ENCODE measurements around the gene UFD1. TPM values are rescaled to one million over a fixed set of nuclear protein-coding genes. Genes with fewer than 3 reads are reported as not detected.

UFD1 gene
- total and polyA plus RNA-seq, 4 experiments from 2014 or later: 42.0 to 126 (median 65.0) TPM

DNA sequence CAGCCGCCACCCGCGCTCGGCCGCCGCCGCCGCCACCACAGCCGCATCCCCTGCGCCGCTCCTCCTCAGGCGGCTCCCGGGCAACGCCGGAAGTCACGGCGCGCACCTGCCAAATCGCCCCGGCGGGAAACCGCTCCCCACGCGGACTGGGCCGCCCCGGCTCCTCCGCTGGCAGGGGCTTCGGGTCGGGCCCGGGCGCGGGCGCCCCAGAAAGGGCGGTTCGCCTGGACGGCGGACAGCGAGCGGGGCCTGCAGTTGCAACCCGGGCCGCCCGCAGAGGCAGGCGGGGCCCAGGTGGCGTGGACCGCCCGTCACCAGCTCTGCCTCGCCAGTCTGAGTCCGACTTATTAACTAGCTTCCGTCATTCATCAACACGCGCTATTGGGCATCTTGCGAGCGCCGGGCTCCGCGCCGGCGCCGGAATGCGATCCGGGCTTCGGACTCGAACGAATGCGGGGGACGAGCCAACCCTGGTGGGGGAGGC is 47.3 kb downstream of the UFD1 start, which contains the start of gene HIRA:
TSS of gene HIRA (minus strand) at position 85 of the 484 bp plus-strand sequence. CDS start 257 bp downstream, outside the sequence.
- H3K4me1 Mint-ChIP-seq: peaks cover 28 to 53% (median 40%) of the 10 kb centered on the region in 4 donors
- Histone ChIP-seq H3K36me3 (ENCODE audit: insufficient read depth, low read length) (peaks cover 16% of the 10 kb centered on the region), H3K4me3 (ENCODE audit: low read length in 2 of 2) (peak within 1 kb of the TSS; percentile 88 to 97), H3K4me1 (ENCODE audit: insufficient read depth, low read length) (peaks cover 45% of the 10 kb centered on the region), H3K9me3 (ENCODE audit: control insufficient read depth in 1 of 2, low read length in 2 of 2) (no peaks in the 10 kb centered on the region), H3K27me3 (ENCODE audit: insufficient read depth, low read length) (no peaks in the 10 kb centered on the region), H3K27ac (ENCODE audit: low read depth, low read length) (peak within 1 kb of the TSS; percentile 81)
- peaks cover 0 to 41% of the 10 kb centered on the region in 2 donors for H3K36me3 Mint-ChIP-seq
- peak; percentile 78 to 91 (median 86) for DNase-seq
- H3K27me3 Mint-ChIP-seq: no peaks in the 10 kb centered on the region
- intact Hi-C loops (cut with micrococcal nuclease): loop anchor here (1.0 to 5.0 kb wide), 4 partner anchors 16 to 701 kb away; partner anchors contain the start of genes C22orf39, CDC45, UFD1 and ZDHHC8
- H3K27ac Mint-ChIP-seq: peak within 1 kb of the TSS; percentile 90 to 96 (median 94)
- ChIA-PET POLR2A (ENCODE audit: partially characterized antibody) (interaction anchor here (0.7 to 6.0 kb wide), 15 partner anchors 8 to 1032 kb away, joined by 3 to 112 read pairs (median 6); partner anchors contain the start of genes C22orf39, CDC45, CLTCL1 and DGCR2), CTCF (ENCODE audit: partially characterized antibody) (interaction anchor here (0.9 kb wide), 1 partner anchor 47 kb away, joined by 3 read pairs; no protein-coding TSS in a partner anchor)
- H3K9me3 Mint-ChIP-seq: no peaks in the 10 kb centered on the region
- H3K4me3 Mint-ChIP-seq: peak within 1 kb of the TSS; percentile 87 to 97 (median 91)

GRCh38 chr22:19430890-19431541 is 48.0 kb downstream of the UFD1 start:
- Mint-ChIP-seq H3K27ac (peak overlapping the region; percentile 83 to 95 (median 94)), H3K36me3 (peaks cover 0 to 44% of the 10 kb centered on the region in 2 donors), H3K4me1 (peaks cover 35 to 60% (median 47%) of the 10 kb centered on the region in 4 donors), H3K27me3 (no peaks in the 10 kb centered on the region), H3K4me3 (peak overlapping the region; percentile 86 to 97 (median 90)), H3K9me3 (no peaks in the 10 kb centered on the region)
- peak overlapping the region; percentile 83 to 94 for H3K4me3 ChIP-seq (ENCODE audit: low read length in 2 of 2)
- peaks cover 50% of the 10 kb centered on the region for H3K4me1 ChIP-seq (ENCODE audit: insufficient read depth, low read length)
- DNase-seq: peak in 4 of 5 donors; percentile 14 to 42 (median 28)
- ChIA-PET CTCF (ENCODE audit: partially characterized antibody) (no interaction called here), POLR2A (ENCODE audit: partially characterized antibody) (interaction anchor here (0.7 to 6.0 kb wide), 12 partner anchors 8 to 286 kb away, joined by 3 to 112 read pairs (median 7); partner anchors contain the start of genes C22orf39, CDC45, ESS2 and SLC25A1)
- intact Hi-C loops (cut with micrococcal nuclease): loop anchor here (5.0 kb wide), 1 partner anchor 701 kb away; the partner anchor contains the start of gene ZDHHC8
- H3K27me3 ChIP-seq (ENCODE audit: insufficient read depth, low read length): no peaks in the 10 kb centered on the region
- H3K36me3 ChIP-seq (ENCODE audit: insufficient read depth, low read length): peaks cover 15% of the 10 kb centered on the region
- peak overlapping the region; percentile 73 for H3K27ac ChIP-seq (ENCODE audit: low read depth, low read length)
- H3K9me3 ChIP-seq (ENCODE audit: control insufficient read depth in 1 of 2, low read length in 2 of 2): no peaks in the 10 kb centered on the region

- intact Hi-C loops (cut with micrococcal nuclease): loop anchor here (5.0 kb wide), 1 partner anchor 702 kb away; the partner anchor contains the start of gene ZDHHC8
- H3K4me1 Mint-ChIP-seq: peaks cover 37 to 64% (median 50%) of the 10 kb centered on the region in 4 donors
- POLR2A ChIA-PET (ENCODE audit: partially characterized antibody): interaction anchor here (0.7 to 6.0 kb wide), 4 partner anchors 9 to 22 kb away, joined by 3 to 112 read pairs (median 11); partner anchors contain the start of gene C22orf39
These were observed 48.8 kb downstream of the UFD1 start for GRCh38 chr22:19429950-19430889.

GRCh38 chr22:19424186-19424500 is 54.9 kb downstream of the UFD1 start:
- Mint-ChIP-seq H3K4me1 (peaks cover 67 to 94% (median 80%) of the 10 kb centered on the region in 4 donors), H3K27ac (peak overlapping the region in 4 of 7 donors; percentile 4 to 81 (median 60)), H3K4me3 (no peak overlapping the region), H3K9me3 (no peaks in the 10 kb centered on the region), H3K27me3 (no peaks in the 10 kb centered on the region), H3K36me3 (peaks cover 0 to 21% of the 10 kb centered on the region in 2 donors)
- no peaks in the 10 kb centered on the region for H3K27me3 ChIP-seq (ENCODE audit: insufficient read depth, low read length)
- POLR2A ChIA-PET (ENCODE audit: partially characterized antibody): no interaction called here
- H3K27ac ChIP-seq (ENCODE audit: low read depth, low read length): no peak overlapping the region
- CTCF ChIA-PET (ENCODE audit: partially characterized antibody): no interaction called here
- H3K9me3 ChIP-seq (ENCODE audit: control insufficient read depth in 1 of 2, low read length in 2 of 2): no peaks in the 10 kb centered on the region
- no peak overlapping the region for H3K4me3 ChIP-seq (ENCODE audit: low read length in 2 of 2)
- peaks cover 69% of the 10 kb centered on the region for H3K4me1 ChIP-seq (ENCODE audit: insufficient read depth, low read length)
- no peaks in the 10 kb centered on the region for H3K36me3 ChIP-seq (ENCODE audit: insufficient read depth, low read length)
- intact Hi-C loops (cut with micrococcal nuclease): no loop called here
- DNase-seq: no peak

More at GRCh38 chr22:19429950-19430889, 48.8 kb downstream of the UFD1 start:
- no peaks in the 10 kb centered on the region for H3K9me3 ChIP-seq (ENCODE audit: control insufficient read depth in 1 of 2, low read length in 2 of 2)
- H3K27me3 ChIP-seq (ENCODE audit: insufficient read depth, low read length): no peaks in the 10 kb centered on the region
- Mint-ChIP-seq H3K36me3 (peaks cover 0 to 40% of the 10 kb centered on the region in 2 donors), H3K27ac (peak overlapping the region; percentile 83 to 95 (median 94)), H3K4me3 (peak overlapping the region; percentile 86 to 97 (median 90)), H3K9me3 (no peaks in the 10 kb centered on the region), H3K27me3 (no peaks in the 10 kb centered on the region)
- peak; percentile 30 to 76 (median 40) for DNase-seq
- peak overlapping the region; percentile 83 to 94 for H3K4me3 ChIP-seq (ENCODE audit: low read length in 2 of 2)
- H3K36me3 ChIP-seq (ENCODE audit: insufficient read depth, low read length): peaks cover 7% of the 10 kb centered on the region
- H3K27ac ChIP-seq (ENCODE audit: low read depth, low read length): peak overlapping the region; percentile 73
- peaks cover 50% of the 10 kb centered on the region for H3K4me1 ChIP-seq (ENCODE audit: insufficient read depth, low read length)
- CTCF ChIA-PET (ENCODE audit: partially characterized antibody): no interaction called here

DNA sequence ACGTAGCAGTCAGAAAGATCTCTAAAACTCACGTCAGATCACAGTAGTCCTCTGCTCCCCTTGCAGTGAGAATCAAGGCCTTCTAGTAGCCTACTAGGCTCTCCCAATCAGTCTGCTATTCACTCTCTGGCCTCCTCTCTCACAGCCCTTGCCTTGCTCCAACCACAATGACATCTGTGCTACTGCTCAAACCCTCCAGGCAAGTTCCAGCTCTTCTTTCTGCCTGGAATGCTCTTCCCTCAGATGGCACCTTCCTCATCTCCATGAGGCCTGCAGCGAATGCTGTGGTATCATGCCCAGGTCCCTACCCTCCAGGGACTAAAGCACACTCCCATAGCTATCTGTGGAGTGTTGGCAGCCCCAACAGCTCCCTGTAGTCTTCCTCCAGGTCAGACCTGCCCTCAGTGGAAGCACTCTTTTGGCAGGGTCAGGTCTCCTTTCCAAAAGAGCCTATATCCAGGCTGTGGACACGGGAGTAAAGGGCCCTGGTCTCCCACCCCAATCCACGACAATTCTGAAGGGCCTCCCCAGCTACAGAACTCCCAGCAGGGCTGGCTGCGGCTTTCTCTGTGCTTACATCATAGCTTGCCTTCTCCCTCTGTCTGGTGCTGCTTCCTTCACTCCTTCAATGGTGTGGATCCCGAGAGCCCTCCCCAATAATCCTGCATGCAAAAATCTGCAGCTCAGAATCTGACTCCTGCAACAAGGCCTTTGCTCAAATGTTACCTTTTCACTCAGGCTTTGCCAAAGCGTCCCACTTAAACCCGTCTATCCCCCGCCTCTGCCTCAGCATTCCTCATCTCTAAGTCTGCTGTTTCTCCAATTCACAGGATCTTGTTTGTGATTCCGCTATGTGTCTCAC is 56.3 kb downstream of the UFD1 start:
- CTCF ChIA-PET (ENCODE audit: partially characterized antibody): no interaction called here
- H3K27ac Mint-ChIP-seq: peak overlapping the region; percentile 37 to 88 (median 81)
- H3K4me1 Mint-ChIP-seq: peaks cover 67 to 95% (median 79%) of the 10 kb centered on the region in 4 donors
- H3K27ac ChIP-seq (ENCODE audit: low read depth, low read length): no peak overlapping the region
- intact Hi-C loops (cut with micrococcal nuclease): no loop called here
- peaks cover 0 to 11% of the 10 kb centered on the region in 2 donors for H3K36me3 Mint-ChIP-seq
- no peaks in the 10 kb centered on the region for H3K27me3 ChIP-seq (ENCODE audit: insufficient read depth, low read length)
- no peak overlapping the region for H3K4me3 ChIP-seq (ENCODE audit: low read length in 2 of 2)
- H3K9me3 ChIP-seq (ENCODE audit: control insufficient read depth in 1 of 2, low read length in 2 of 2): no peaks in the 10 kb centered on the region
- H3K36me3 ChIP-seq (ENCODE audit: insufficient read depth, low read length): no peaks in the 10 kb centered on the region
- POLR2A ChIA-PET (ENCODE audit: partially characterized antibody): interaction anchor here (1.9 kb wide), 1 partner anchor 9 kb away, joined by 8 read pairs; the partner anchor contains the start of genes HIRA and MRPL40
- peaks cover 67% of the 10 kb centered on the region for H3K4me1 ChIP-seq (ENCODE audit: insufficient read depth, low read length)
- H3K27me3 Mint-ChIP-seq: no peaks in the 10 kb centered on the region
- no peaks in the 10 kb centered on the region for H3K9me3 Mint-ChIP-seq
- no peak for DNase-seq
- H3K4me3 Mint-ChIP-seq: peak overlapping the region in 3 of 8 donors; percentile 6 to 48 (median 37)

- no peaks in the 10 kb centered on the region for H3K9me3 Mint-ChIP-seq
- peak overlapping the region in 7 of 8 donors; percentile 34 to 79 (median 71) for H3K4me3 Mint-ChIP-seq
These were observed 58.7 kb downstream of the UFD1 start for GRCh38 chr22:19420321-19420720.

More at GRCh38 chr22:19420321-19420720, 58.7 kb downstream of the UFD1 start:
- CTCF ChIA-PET (ENCODE audit: partially characterized antibody): no interaction called here
- peak overlapping the region; percentile 76 to 94 (median 92) for H3K27ac Mint-ChIP-seq
- no peak for DNase-seq
- intact Hi-C loops (cut with micrococcal nuclease): no loop called here
- H3K36me3 Mint-ChIP-seq: peaks cover 0 to 3% of the 10 kb centered on the region in 2 donors
- peaks cover 59% of the 10 kb centered on the region for H3K4me1 ChIP-seq (ENCODE audit: insufficient read depth, low read length)
- no peaks in the 10 kb centered on the region for H3K36me3 ChIP-seq (ENCODE audit: insufficient read depth, low read length)
- H3K9me3 ChIP-seq (ENCODE audit: control insufficient read depth in 1 of 2, low read length in 2 of 2): no peaks in the 10 kb centered on the region
- no peaks in the 10 kb centered on the region for H3K27me3 Mint-ChIP-seq
- no peak overlapping the region for H3K4me3 ChIP-seq (ENCODE audit: low read length in 2 of 2)
- POLR2A ChIA-PET (ENCODE audit: partially characterized antibody): interaction anchor here (0.7 to 2.9 kb wide), 4 partner anchors 11 to 59 kb away, joined by 3 to 27 read pairs (median 15); partner anchors contain the start of genes C22orf39, CDC45, HIRA and MRPL40
- H3K27me3 ChIP-seq (ENCODE audit: insufficient read depth, low read length): no peaks in the 10 kb centered on the region
- peaks cover 55 to 85% (median 70%) of the 10 kb centered on the region in 4 donors for H3K4me1 Mint-ChIP-seq
- peak overlapping the region; percentile 60 for H3K27ac ChIP-seq (ENCODE audit: low read depth, low read length)

All from CD4-positive, alpha-beta memory T cell (primary cell).